HUES64 (cell line): ENCODE results near the gene SLC26A6.

Experiments
- H3K27ac ChIP-seq: 2 replicates; pipeline ENCODE4 v1.7.0; 2013; ENCODE audit warnings: low read depth, low read length, inconsistent platforms
- H3K27me3 ChIP-seq: 2 replicates; pipeline ENCODE4 v1.6.1; 2013; ENCODE audit warnings: mild to moderate bottlenecking, low read length; ENCODE audit not compliant: insufficient read depth
- H3K36me3 ChIP-seq: 2 replicates; pipeline ENCODE4 v1.6.1; 2013; ENCODE audit warnings: mild to moderate bottlenecking, low read length; ENCODE audit not compliant: insufficient read depth
- H3K4me1 ChIP-seq: 2 replicates; pipeline ENCODE4 v1.6.1; 2013; ENCODE audit warnings: mild to moderate bottlenecking, low read length, moderate library complexity; ENCODE audit not compliant: insufficient read depth
- H3K4me3 ChIP-seq: 2 replicates; pipeline ENCODE4 v1.5.1; 2013; ENCODE audit warnings: mild to moderate bottlenecking, low read length, moderate library complexity
- H3K9ac ChIP-seq: 2 replicates; pipeline ENCODE4 v1.6.1; 2013; ENCODE audit warnings: mild to moderate bottlenecking, low read depth, low read length
- H3K9me3 ChIP-seq: 2 replicates; pipeline ENCODE4 v1.6.1; 2013; ENCODE audit warnings: low read depth, low read length; ENCODE audit not compliant: insufficient read depth
- WGBS: fragments of 150-250, 120-280 bp; methylation state at CpG from one replicate; pipeline ENCODE4 v1.1.7; 2013; ENCODE audit warnings: missing lambda C conversion rate; 5-methylcytosine and 5-hydroxymethylcytosine counted together

SLC26A6 gene

GRCh38 chr3:48596157-48596556, 39.1 kb downstream of the SLC26A6 start:
- no peak overlapping the region for H3K4me3 ChIP-seq
- H3K27me3 ChIP-seq = peaks cover 17% of the 10 kb centered on the region; the same call in 1 of the 2 replicates
- WGBS = 62% methylated on average over 5 of the region's 5 CpGs
- peaks cover 40% of the 10 kb centered on the region for H3K36me3 ChIP-seq
- H3K9ac ChIP-seq = peak overlapping the region; percentile 22; the same call in 1 of the 2 replicates
- H3K4me1 ChIP-seq = peaks cover 19% of the 10 kb centered on the region
- no peaks in the 10 kb centered on the region for H3K9me3 ChIP-seq
- H3K27ac ChIP-seq = peak overlapping the region; percentile 62

- Histone ChIP-seq H3K27ac (peak overlapping the region; percentile 80), H3K36me3 (peaks cover 35% of the 10 kb centered on the region), H3K27me3 (peaks cover 17% of the 10 kb centered on the region; the same call in 1 of the 2 replicates), H3K9ac (peak overlapping the region; percentile 22; the same call in 1 of the 2 replicates), H3K4me1 (peaks cover 19% of the 10 kb centered on the region), H3K9me3 (no peaks in the 10 kb centered on the region), H3K4me3 (peak overlapping the region; percentile 58)
- WGBS = 11% methylated on average over 9 of the region's 10 CpGs
These were observed 39.6 kb downstream of the SLC26A6 start for GRCh38 chr3:48595526-48596121.

GRCh38 chr3:48595075-48595525, 40.2 kb downstream of the SLC26A6 start, which contains the start of gene COL7A1:
Gene COL7A1, minus strand, starts transcription at chr3:48595329. Its CDS starts 170 bp downstream, at chr3:48595159.
- Histone ChIP-seq H3K36me3 (peaks cover 30% of the 10 kb centered on the region), H3K27ac (peak within 1 kb of the TSS; percentile 80), H3K9me3 (no peaks in the 10 kb centered on the region), H3K4me1 (peaks cover 19% of the 10 kb centered on the region), H3K27me3 (peaks cover 17% of the 10 kb centered on the region; the same call in 1 of the 2 replicates), H3K9ac (peak within 1 kb of the TSS; percentile 73), H3K4me3 (peak within 1 kb of the TSS; percentile 58)
- WGBS = 2% methylated on average over 35 of the region's 35 CpGs

- H3K9me3 ChIP-seq = no peaks in the 10 kb centered on the region
- peak overlapping the region; percentile 58 for H3K4me3 ChIP-seq
- H3K36me3 ChIP-seq = peaks cover 24% of the 10 kb centered on the region
- H3K4me1 ChIP-seq = peaks cover 19% of the 10 kb centered on the region
- peak overlapping the region; percentile 73 for H3K9ac ChIP-seq
- 15% methylated on average over 39 of the region's 39 CpGs for WGBS
- H3K27me3 ChIP-seq = peaks cover 17% of the 10 kb centered on the region; the same call in 1 of the 2 replicates
- H3K27ac ChIP-seq = peak overlapping the region; percentile 63; the same call in 1 of the 2 replicates
These were observed 40.7 kb downstream of the SLC26A6 start for GRCh38 chr3:48594417-48595049.

GRCh38 chr3:48593337-48593736, 41.9 kb downstream of the SLC26A6 start:
- H3K27ac ChIP-seq = no peak overlapping the region
- 95% methylated on average over 9 of the region's 9 CpGs for WGBS
- H3K27me3 ChIP-seq = peaks cover 17% of the 10 kb centered on the region; the same call in 1 of the 2 replicates
- no peak overlapping the region for H3K4me3 ChIP-seq
- peaks cover 19% of the 10 kb centered on the region for H3K4me1 ChIP-seq
- no peak overlapping the region for H3K9ac ChIP-seq
- peaks cover 15% of the 10 kb centered on the region for H3K36me3 ChIP-seq
- H3K9me3 ChIP-seq = no peaks in the 10 kb centered on the region

GRCh38 chr3:48592519-48593087, 42.7 kb downstream of the SLC26A6 start:
- Histone ChIP-seq H3K9ac (no peak overlapping the region), H3K36me3 (peaks cover 9% of the 10 kb centered on the region), H3K4me3 (no peak overlapping the region), H3K4me1 (peaks cover 19% of the 10 kb centered on the region), H3K9me3 (no peaks in the 10 kb centered on the region), H3K27me3 (peaks cover 17% of the 10 kb centered on the region; the same call in 1 of the 2 replicates), H3K27ac (no peak overlapping the region)
- WGBS = 94% methylated on average over 21 of the region's 21 CpGs

- WGBS = 95% methylated on average over 22 of the region's 22 CpGs
- no peak overlapping the region for H3K9ac ChIP-seq
- no peak overlapping the region for H3K27ac ChIP-seq
- peaks cover 17% of the 10 kb centered on the region; the same call in 1 of the 2 replicates for H3K27me3 ChIP-seq
- peaks cover 10% of the 10 kb centered on the region for H3K36me3 ChIP-seq
- H3K9me3 ChIP-seq = no peaks in the 10 kb centered on the region
- no peak overlapping the region for H3K4me3 ChIP-seq
- H3K4me1 ChIP-seq = peaks cover 19% of the 10 kb centered on the region
These were observed 43.3 kb downstream of the SLC26A6 start for GRCh38 chr3:48591886-48592518.

GRCh38 chr3:48591436-48591835, 43.8 kb downstream of the SLC26A6 start:
- Histone ChIP-seq H3K27me3 (peaks cover 17% of the 10 kb centered on the region; the same call in 1 of the 2 replicates), H3K36me3 (peaks cover 15% of the 10 kb centered on the region), H3K27ac (no peak overlapping the region), H3K9ac (no peak overlapping the region), H3K9me3 (no peaks in the 10 kb centered on the region), H3K4me1 (peaks cover 18% of the 10 kb centered on the region), H3K4me3 (no peak overlapping the region)
- 92% methylated on average over 14 of the region's 14 CpGs for WGBS

GRCh38 chr3:48588230-48588629, 47.0 kb downstream of the SLC26A6 start:
- H3K9ac ChIP-seq = no peak overlapping the region
- no peaks in the 10 kb centered on the region for H3K27me3 ChIP-seq
- no peaks in the 10 kb centered on the region for H3K4me1 ChIP-seq
- H3K27ac ChIP-seq = no peak overlapping the region
- 95% methylated on average over 15 of the region's 15 CpGs for WGBS
- peaks cover 29% of the 10 kb centered on the region for H3K36me3 ChIP-seq
- H3K4me3 ChIP-seq = no peak overlapping the region
- no peaks in the 10 kb centered on the region for H3K9me3 ChIP-seq

- Histone ChIP-seq H3K27ac (no peak overlapping the region), H3K36me3 (peaks cover 32% of the 10 kb centered on the region), H3K4me3 (no peak overlapping the region), H3K4me1 (no peaks in the 10 kb centered on the region), H3K27me3 (no peaks in the 10 kb centered on the region), H3K9me3 (no peaks in the 10 kb centered on the region), H3K9ac (no peak overlapping the region)
- whole genome bisulfite sequencing = 92% methylated on average over 11 of the region's 11 CpGs
These were observed 47.6 kb downstream of the SLC26A6 start for GRCh38 chr3:48587686-48588085.

GRCh38 chr3:48585411-48585810, 49.9 kb downstream of the SLC26A6 start:
- Histone ChIP-seq H3K4me1 (no peaks in the 10 kb centered on the region), H3K9me3 (no peaks in the 10 kb centered on the region), H3K27ac (no peak overlapping the region), H3K36me3 (peaks cover 28% of the 10 kb centered on the region), H3K4me3 (no peak overlapping the region), H3K9ac (no peak overlapping the region), H3K27me3 (no peaks in the 10 kb centered on the region)
- 94% methylated on average over 8 of the region's 8 CpGs for WGBS
